Activated T-helper 1 cell treated with anti-CD3 and anti-CD28 coated beads, Interleukin-12 subunit alpha, Interleukin-12 subunit beta, Interleukin-2, Interleukin-4 antibody, amounts not matched to agents 30 ng/mL and 10 ng/mL and 1 ng/mL, durations not matched to agents 14 hours and 24 hours and 36 hours (primary cell): ENCODE measurements around the gene CLEC17A. TPM values are rescaled to one million over a fixed set of nuclear protein-coding genes. Genes with fewer than 3 reads are reported as not detected.
A peak's percentile ranks its signal among the peaks of the same experiment; 100 is the strongest.
"Not testable (repeated sequence)": the region's sequence is repeated elsewhere in the genome, so short reads cannot be mapped to it uniquely, and the experiment has no call there.

Experiments
- DNase-seq: peaks from one replicate; pipeline ENCODE4 v3.0.0; 2021; ENCODE audit warnings: low spot score
- H3K27ac Mint-ChIP-seq: one replicate; pipeline ENCODE4 v1.8.0; 2021; ENCODE audit warnings: mild to moderate bottlenecking, mixed read lengths
- H3K27me3 Mint-ChIP-seq: one replicate; pipeline ENCODE4 v1.8.0; 2022; ENCODE audit warnings: mild to moderate bottlenecking, moderate library complexity, mixed read lengths; ENCODE audit not compliant: insufficient read depth
- H3K36me3 Mint-ChIP-seq: one replicate; pipeline ENCODE4 v1.8.0; 2021; ENCODE audit warnings: low read depth, mixed read lengths
- H3K4me1 Mint-ChIP-seq: one replicate; pipeline ENCODE4 v1.8.0; 2021; ENCODE audit warnings: low read depth, mixed read lengths
- H3K4me3 Mint-ChIP-seq: one replicate; pipeline ENCODE4 v1.8.0; 2021; ENCODE audit warnings: mild to moderate bottlenecking, moderate library complexity, mixed read lengths
- H3K9me3 Mint-ChIP-seq: one replicate; pipeline ENCODE4 v1.8.0; 2021; ENCODE audit warnings: mixed read lengths
- intact Hi-C: fragments of 100-400 bp; cut with micrococcal nuclease; formaldehyde crosslinking; loops from one replicate; pipeline ENCODE4 v1.15.1; 2024
- total RNA-seq: library from RNA; stranded (reverse); gene quantifications from 2 replicates; pipeline ENCODE4 v1.2.3, GENCODE V29; 2022

Gene CLEC17A, protein sequence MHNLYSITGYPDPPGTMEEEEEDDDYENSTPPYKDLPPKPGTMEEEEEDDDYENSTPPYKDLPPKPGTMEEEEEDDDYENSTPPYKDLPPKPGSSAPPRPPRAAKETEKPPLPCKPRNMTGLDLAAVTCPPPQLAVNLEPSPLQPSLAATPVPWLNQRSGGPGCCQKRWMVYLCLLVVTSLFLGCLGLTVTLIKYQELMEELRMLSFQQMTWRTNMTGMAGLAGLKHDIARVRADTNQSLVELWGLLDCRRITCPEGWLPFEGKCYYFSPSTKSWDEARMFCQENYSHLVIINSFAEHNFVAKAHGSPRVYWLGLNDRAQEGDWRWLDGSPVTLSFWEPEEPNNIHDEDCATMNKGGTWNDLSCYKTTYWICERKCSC
- total RNA-seq, result 0.13 TPM in 1 of 2 replicates, not detected in the other

DNA sequence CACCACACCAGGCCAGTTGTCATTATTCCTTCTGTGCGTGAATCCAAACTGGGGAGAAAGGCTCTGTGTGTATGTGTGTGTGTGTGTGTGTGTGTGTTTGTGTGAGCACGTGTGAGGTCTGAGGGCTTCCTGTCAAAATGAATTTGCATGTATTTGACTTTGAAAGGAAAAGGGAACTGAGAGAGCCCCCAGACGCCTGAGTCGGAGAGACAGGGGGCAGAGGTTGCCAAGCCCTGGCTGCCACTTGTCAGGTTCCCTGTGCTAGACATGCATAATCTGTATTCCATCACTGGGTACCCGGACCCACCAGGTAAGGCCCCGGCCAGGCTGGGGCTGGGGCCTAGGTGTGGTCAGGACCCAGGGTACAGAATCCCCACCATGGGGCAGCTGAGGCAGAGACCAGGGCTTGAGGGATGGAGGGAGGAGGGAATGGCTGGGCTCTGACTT, at the start of gene CLEC17A:
CLEC17A (plus strand) TSS at position 191 of the 447 bp plus-strand sequence; CDS start at position 268, 77 bp downstream.
- H3K27ac Mint-ChIP-seq, result no peak within 1 kb of the TSS
- H3K27me3 Mint-ChIP-seq, result no peaks in the 10 kb centered on the region
- no peak for DNase-seq
- H3K4me3 Mint-ChIP-seq, result no peak within 1 kb of the TSS
- intact Hi-C loops, result no loop called here
- peaks cover 10% of the 10 kb centered on the region for H3K4me1 Mint-ChIP-seq
- no peaks in the 10 kb centered on the region for H3K9me3 Mint-ChIP-seq
- H3K36me3 Mint-ChIP-seq, result no peaks in the 10 kb centered on the region

DNA sequence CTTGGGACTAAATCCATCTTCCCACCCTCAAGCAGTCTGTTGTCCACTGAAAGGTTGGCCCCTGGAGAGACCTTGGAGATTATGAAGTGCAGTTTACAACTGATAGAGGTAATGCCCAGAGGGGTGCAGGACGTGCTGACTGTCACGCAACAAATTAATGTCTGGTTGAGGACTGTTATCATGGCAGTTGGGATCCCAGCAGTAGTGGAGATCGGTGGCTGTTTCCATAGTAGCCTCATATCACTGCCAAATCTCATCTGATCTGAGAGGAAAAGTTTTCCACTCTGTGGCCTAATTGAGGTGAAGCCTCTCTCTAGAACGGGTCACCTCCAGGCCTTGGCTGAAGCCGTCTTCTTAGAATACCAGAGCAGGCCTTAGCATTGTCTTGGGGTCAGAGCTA, 49.4 kb upstream of the CLEC17A start:
- Mint-ChIP-seq H3K4me1 (peaks cover 13% of the 10 kb centered on the region), H3K36me3 (peaks cover 6% of the 10 kb centered on the region), H3K27ac (no peak overlapping the region), H3K4me3 (no peak overlapping the region), H3K9me3 (no peaks in the 10 kb centered on the region), H3K27me3 (no peaks in the 10 kb centered on the region)
- intact Hi-C loops, result no loop called here
- no peak for DNase-seq

DNA sequence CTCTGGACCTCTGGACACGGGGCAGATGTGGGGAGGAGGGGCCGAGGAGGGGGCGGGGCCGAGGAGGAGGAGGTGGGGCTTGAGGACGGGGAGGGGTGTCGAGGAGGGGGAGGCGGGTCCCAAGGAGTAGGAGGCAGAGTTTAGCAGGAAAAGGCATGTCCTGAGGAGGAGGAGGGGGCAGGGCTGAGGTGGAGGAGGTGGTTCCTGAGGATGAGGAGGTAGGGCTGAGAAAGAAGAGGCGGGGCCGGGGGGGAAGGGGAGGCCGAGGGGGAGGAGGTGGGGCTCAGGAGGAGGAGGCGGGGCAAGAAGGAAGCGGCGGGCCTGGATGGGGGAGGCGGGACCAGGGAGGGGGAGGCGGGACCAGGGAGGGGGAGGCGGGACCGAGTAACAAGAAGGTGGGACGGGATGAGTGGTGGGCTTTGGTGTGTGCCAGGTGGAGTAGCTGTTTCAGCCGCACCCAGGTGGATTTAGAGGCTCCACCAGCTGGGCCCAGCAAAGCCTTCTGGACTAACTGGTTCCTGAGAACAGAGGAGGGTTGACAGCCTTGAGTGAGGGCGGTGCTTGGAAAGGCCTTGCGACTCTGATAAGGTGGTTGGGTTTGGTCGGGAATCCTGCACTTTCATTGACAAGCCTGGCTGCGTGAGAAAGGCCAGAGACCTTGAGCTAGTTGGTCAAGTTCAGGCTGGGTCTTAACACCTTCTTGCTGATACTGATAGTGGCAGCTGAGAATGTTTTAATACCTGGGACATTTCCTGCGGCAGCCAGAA, 45.8 kb upstream of the CLEC17A start:
- peaks cover 4% of the 10 kb centered on the region for H3K36me3 Mint-ChIP-seq
- H3K4me3 Mint-ChIP-seq, result no peak overlapping the region
- H3K27me3 Mint-ChIP-seq, result no peaks in the 10 kb centered on the region
- no peaks in the 10 kb centered on the region for H3K4me1 Mint-ChIP-seq
- H3K9me3 Mint-ChIP-seq, result no peaks in the 10 kb centered on the region
- intact Hi-C loops, result no loop called here
- no peak overlapping the region for H3K27ac Mint-ChIP-seq
- no peak for DNase-seq

DNA sequence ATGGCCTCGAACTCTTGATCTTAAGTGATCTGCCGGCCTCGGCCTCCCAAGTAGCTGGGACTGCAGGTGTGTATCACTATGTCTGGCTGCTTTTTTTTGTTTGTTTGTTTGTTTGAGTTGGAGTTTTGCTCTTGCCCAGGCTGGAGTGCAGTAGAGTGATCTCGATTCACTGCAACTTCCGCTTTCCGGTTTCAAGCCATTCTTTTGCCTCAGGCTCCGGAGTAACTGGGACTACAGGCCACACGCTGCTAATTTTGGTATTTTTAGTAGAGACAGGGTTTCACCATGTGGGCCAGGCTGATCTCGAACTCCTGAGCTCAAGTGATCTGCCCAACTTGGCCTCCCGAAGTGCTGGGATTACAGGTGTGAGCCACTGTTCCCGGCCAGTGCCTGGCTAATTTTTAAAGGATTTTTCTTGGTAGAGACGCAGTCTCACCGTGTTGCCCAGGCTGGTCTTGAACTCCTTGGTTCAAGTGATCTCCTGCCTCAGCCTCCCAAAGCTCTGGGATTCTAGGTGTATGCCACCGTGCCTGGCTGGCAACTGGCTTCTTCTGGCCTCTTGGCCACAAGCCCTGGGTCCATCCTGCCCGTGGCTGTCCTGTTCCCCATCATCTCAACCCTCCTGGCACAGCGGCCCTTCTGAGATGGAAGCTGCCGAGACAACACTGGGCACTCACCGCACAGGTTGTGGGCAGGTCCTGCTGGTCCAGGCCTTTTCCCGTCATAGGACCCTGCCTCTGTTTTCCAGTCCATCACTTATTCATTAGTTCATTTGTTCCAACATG, 42.0 kb upstream of the CLEC17A start:
- H3K27ac Mint-ChIP-seq, result no peak overlapping the region
- no peaks in the 10 kb centered on the region for H3K36me3 Mint-ChIP-seq
- no peaks in the 10 kb centered on the region for H3K9me3 Mint-ChIP-seq
- H3K4me3 Mint-ChIP-seq, result no peak overlapping the region
- no peaks in the 10 kb centered on the region for H3K27me3 Mint-ChIP-seq
- no peak for DNase-seq
- no peaks in the 10 kb centered on the region for H3K4me1 Mint-ChIP-seq
- intact Hi-C loops, result no loop called here

DNA sequence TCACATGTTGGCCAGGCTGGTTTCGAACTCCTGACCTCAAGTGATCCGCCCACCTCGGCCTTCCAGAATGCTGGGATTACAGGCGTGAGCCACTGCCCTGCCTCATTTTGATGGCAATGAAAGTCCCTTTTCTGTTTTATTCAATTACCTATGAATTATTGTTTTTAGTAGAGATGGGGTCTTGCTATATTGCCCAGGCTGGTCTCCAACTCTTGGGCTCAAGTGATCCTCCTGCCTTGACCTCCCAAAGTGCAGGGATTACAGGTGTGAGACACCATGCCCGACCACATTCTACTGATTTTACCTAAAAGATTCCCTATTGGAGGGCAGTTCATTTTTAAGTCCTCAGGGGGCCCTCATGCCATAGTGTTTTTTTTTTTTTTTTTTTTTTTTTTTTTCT, 40.9 kb upstream of the CLEC17A start:
- H3K27me3 Mint-ChIP-seq, H3K36me3 Mint-ChIP-seq, DNase-seq, H3K4me3 Mint-ChIP-seq, H3K27ac Mint-ChIP-seq, intact Hi-C loops, H3K9me3 Mint-ChIP-seq, H3K4me1 Mint-ChIP-seq: not testable (repeated sequence)

DNA sequence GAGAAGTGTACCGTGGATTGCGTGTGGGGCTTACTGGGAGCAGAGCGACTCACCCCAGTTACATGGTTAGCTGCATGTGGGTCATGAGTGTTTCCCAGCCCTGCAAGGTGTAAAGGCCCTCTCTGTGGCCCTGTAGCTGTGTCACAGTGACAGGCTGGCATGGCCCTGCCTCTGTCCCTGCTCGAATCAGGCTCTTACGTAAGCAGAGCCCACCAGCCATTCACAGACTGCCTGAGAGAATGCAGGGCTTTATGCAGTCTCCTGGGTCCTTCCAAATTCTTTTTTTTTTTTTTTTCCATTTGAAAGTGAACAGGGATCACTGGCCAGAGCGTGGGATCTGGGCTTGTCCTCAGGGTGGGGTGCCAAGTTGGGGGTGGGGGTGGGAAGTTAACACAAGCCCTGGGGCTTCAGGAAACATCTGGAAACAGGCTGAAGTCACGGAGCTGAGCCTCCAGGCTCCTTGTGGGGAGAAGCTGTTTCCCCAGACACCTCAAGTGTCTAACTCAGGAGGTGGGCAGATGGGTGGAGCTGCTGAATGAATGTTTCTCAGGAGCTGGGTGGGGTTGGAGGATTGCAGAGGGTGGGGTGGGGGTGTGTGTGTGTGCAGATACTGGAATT, 40.1 kb upstream of the CLEC17A start:
- Mint-ChIP-seq H3K27me3 (no peaks in the 10 kb centered on the region), H3K27ac (no peak overlapping the region), H3K36me3 (no peaks in the 10 kb centered on the region), H3K4me1 (no peaks in the 10 kb centered on the region), H3K9me3 (no peaks in the 10 kb centered on the region), H3K4me3 (no peak overlapping the region)
- DNase-seq, result no peak
- intact Hi-C loops, result no loop called here

DNA sequence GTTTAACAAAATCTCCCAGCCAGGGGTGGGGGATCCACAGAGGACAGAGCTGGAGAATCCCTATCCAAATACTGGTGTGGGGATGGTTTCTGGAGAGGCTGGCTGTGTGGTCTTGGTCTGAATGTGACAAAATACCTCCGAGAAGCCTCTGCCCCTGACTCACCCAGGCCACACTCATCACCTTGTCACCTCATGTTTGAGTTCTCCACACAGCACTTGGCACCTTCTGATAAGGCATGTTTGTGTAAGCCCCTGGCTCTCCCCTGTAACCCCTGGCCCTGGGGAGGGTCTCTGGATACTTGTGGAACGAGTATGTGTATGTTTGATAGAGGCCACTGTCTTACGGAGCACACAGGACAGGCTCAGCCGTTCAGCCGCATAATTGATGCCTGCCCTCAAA, 38.8 kb upstream of the CLEC17A start:
- H3K4me3 Mint-ChIP-seq, result no peak overlapping the region
- H3K9me3 Mint-ChIP-seq, result no peaks in the 10 kb centered on the region
- no peaks in the 10 kb centered on the region for H3K27me3 Mint-ChIP-seq
- H3K4me1 Mint-ChIP-seq, result no peaks in the 10 kb centered on the region
- H3K36me3 Mint-ChIP-seq, result peaks cover 3% of the 10 kb centered on the region
- DNase-seq, result no peak
- no peak overlapping the region for H3K27ac Mint-ChIP-seq
- intact Hi-C loops, result no loop called here

DNA sequence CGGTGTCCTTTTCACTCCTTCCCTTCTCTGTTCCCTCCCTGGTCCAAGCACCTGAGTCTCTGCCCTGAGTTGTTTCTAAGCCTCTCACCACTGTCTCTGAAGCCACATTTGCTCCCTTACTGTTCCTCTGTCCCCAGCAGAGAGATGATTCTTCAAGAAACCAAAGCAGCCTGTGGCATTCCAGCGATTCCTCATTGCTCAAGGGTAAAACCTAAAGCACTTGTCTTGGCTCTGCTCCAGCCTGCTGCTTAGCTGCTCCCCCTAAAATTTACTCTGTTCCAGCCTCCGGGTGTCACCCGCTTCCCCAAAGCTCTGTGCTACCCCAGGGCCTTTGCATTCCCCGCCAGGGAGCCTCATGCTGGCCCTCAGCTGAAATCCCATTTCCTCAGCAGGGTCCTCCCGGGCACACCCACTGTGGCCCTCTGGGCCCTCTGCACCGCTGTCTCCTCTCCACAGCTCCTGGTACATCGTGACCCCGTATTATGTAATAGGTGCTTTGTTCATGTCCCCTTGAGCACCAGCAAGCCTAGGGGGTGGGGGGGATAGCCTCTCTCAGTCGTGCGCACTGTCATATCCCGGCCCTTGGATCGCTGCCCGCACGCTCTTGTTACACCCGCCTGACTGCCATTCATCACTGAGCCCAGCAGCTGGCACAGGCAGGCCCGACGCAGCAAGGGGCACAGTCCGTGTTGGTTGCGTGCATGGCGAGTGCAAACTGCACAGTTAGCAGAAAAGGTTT, 37.7 kb upstream of the CLEC17A start:
- H3K27ac Mint-ChIP-seq, result no peak overlapping the region

DNA sequence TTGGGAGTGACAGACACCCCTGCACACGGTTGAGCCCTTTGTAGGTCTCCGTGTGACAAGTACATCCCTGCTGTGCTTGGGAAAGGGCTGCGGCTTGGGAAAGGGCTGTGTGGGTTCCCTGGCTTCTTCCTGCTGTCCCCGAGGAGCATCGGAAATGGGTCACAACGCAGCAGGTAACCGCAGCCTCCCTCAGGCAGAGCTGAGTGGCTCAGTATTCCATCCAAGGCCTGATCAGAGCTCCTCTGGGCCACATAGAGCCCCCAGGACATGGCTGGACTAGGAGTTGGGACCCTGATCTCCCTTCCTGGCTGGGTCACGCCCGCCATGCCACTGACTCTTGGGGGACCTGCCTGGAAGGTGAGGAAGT, 37.2 kb upstream of the CLEC17A start:
- H3K9me3 Mint-ChIP-seq, result no peaks in the 10 kb centered on the region
- H3K27ac Mint-ChIP-seq, result no peak overlapping the region
- H3K36me3 Mint-ChIP-seq, result peaks cover 6% of the 10 kb centered on the region
- H3K27me3 Mint-ChIP-seq, result no peaks in the 10 kb centered on the region
- peaks cover 6% of the 10 kb centered on the region for H3K4me1 Mint-ChIP-seq
- intact Hi-C loops, result no loop called here
- H3K4me3 Mint-ChIP-seq, result no peak overlapping the region
- no peak for DNase-seq

More for the DNA sequence above, 37.7 kb upstream of the CLEC17A start:
- Mint-ChIP-seq H3K36me3 (peaks cover 6% of the 10 kb centered on the region), H3K27me3 (no peaks in the 10 kb centered on the region), H3K4me1 (peaks cover 5% of the 10 kb centered on the region), H3K4me3 (no peak overlapping the region), H3K9me3 (no peaks in the 10 kb centered on the region)
- DNase-seq, result no peak
- intact Hi-C loops, result no loop called here

DNA sequence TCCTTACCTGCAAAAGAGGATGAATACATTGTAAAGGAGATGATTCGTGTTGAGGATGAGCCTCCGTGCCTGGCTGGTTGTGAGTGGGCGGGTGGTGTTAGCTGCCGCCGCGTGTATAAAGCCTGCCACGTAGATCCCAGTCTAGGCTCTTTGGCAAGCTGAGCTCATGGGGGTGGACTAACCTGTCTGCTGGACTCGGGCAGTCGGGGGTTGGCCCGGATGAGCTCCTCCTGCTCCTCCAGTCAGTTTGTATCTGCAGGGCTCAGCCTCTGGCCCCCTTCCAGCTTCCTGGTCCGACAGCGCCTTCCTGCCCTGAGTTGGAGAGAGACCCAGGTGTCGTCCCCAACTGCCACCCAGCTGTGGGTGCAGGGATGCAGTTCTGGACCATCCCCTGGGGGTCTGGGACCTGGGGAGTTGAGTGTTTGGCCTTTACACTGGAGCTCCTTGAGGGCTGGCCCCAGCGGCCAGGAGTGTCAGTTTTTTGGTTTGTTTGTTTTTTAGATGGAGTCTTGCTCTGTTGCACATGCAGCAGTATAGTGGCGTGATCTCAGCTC, 32.6 kb upstream of the CLEC17A start:
- Mint-ChIP-seq H3K9me3 (no peaks in the 10 kb centered on the region), H3K27me3 (no peaks in the 10 kb centered on the region), H3K4me3 (no peak overlapping the region), H3K4me1 (peaks cover 6% of the 10 kb centered on the region), H3K27ac (peak overlapping the region; percentile 14), H3K36me3 (peaks cover 6% of the 10 kb centered on the region)
- intact Hi-C loops, result loop anchor here (2.0 kb wide), 1 partner anchor 21 kb away; the partner anchor contains the start of gene TECR
- no peak for DNase-seq

DNA sequence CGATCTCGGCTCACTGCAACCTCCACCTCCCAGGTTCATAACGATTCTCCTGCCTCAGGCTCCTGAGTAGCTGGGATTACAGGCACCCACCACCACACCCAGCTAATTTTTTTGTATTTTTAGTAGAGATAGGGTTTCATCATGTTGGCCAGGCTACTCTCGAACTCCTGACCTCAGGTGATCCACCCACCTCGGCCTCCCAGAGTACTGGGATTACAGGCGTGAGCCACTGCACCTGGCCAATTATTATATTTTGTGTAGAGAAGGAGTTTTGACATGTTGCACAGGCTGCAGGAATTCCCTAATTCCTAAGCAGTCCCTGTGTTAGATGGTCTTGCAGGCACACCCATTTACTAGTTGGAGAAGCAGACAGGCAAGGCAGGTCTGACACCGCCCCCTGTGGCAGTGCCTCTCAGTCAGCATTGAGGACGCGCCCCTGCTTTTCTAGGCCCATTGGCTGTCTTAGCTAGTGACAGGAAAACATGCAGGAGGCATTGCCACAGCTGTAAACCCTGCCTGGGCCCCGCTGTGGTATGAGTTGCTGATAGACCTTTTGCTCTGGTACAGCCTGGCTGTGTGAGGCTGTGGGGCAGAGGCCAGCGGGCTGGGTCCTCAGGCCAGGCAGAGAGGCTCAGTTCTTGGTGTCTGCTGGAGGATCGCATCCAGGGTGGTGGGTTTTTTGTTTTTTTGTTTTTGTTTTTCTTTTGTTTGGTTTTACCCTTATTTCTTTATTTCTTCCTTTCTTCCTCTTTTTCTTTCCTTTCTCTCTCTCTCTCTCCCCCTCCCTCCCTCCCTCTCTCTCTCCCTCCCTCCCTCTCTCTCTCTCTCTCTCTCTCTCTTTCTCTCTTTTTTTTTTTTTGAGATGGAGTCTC, 31.5 kb upstream of the CLEC17A start:
- not testable (repeated sequence) for H3K9me3 Mint-ChIP-seq, H3K36me3 Mint-ChIP-seq, H3K27me3 Mint-ChIP-seq, H3K4me3 Mint-ChIP-seq
- Mint-ChIP-seq H3K4me1 (peaks cover 12% of the 10 kb centered on the region), H3K27ac (peak overlapping the region; percentile 72)
- DNase-seq, result peak; percentile 63
- intact Hi-C loops, result loop anchor here (2.0 kb wide), 1 partner anchor 23 kb away; the partner anchor contains the start of gene TECR
